ENCODE results near the gene TRIM45.

TRIM45 gene

DNA sequence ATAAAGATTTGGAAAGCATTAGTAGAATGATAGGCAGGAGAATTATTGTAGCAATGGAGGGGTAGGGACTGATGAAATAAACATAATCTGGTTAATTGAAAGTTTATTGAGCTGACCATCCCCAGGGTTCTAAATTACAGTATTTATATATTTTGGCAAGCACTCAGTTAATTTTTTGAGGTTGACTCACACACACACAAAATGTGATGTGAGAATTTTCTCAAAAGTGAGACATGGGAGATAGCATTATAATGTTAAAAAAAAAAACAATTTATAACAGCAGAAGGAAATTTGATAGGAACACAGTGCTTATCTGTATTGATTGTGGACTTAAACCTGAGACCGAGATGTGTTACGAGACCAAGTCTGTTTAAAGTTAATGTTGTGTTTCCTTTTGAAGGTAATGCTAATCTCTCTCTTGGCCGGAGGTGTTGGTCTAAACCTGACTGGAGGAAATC, 24.6 kb downstream of the TRIM45 start:
- TF ChIP-seq EGR1 (IDR thresholded peaks at IDR 0.05), result no peak
- TF ChIP-seq TEAD4 (IDR thresholded peaks at IDR 0.05), result no peak
- TF ChIP-seq FOXM1 (IDR thresholded peaks at IDR 0.05; ENCODE audit: borderline replicate concordance, low read depth), result no peak
- TF ChIP-seq EP300 (IDR thresholded peaks at IDR 0.05; ENCODE audit: borderline replicate concordance), result no peak
- TF ChIP-seq TAF1 (IDR thresholded peaks at IDR 0.05; ENCODE audit: low read depth), result no peak
- TF ChIP-seq YY1 (IDR thresholded peaks at IDR 0.05; ENCODE audit: low read depth), result no peak

DNA sequence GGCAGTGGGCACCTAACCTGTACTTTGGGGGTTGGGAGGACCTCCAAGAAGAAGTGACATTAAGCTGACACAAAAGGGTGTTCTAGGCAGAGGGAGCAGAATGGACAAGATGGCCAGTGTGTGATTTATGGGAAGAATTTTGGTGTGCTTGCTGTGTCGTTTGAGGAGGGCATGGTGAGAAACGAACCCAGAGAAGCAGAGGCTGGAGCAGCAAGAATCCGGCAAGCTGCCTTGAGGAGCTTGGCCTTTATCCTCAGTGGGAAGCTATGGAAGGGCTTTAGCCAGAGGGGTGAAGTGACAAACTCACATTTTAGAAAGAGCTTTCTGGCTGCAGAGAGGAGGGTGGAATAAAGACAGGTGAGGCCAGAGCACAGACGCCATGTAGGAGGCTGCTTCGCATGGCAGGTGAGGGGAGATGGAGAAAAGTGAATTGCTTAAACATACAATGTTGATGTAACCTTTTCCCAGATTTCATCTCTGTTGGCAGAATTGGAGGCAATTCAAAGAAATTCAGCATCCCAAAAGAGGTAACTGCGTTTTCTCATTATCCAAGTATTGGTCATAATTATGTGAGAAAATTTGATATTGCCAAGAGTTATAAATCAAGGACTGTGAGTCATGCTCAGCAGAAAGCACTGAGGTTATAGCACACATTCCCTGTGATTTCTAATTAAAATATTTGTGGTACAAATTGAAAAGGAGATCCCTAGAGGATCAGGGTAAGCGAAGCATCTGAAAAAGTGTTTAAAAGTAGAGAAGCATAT, 26.5 kb downstream of the TRIM45 start:
- no peak for TF ChIP-seq REST (IDR thresholded peaks at IDR 0.05; ENCODE audit: low read depth)
- TF ChIP-seq, protein P1, sequence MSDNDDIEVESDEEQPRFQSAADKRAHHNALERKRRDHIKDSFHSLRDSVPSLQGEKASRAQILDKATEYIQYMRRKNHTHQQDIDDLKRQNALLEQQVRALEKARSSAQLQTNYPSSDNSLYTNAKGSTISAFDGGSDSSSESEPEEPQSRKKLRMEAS (IDR thresholded peaks at IDR 0.05), result no peak
- TF ChIP-seq TEAD4 (IDR thresholded peaks at IDR 0.05), result no peak
- TF ChIP-seq USF1 (IDR thresholded peaks at IDR 0.05), result no peak
- TF ChIP-seq FOXM1 (IDR thresholded peaks at IDR 0.05; ENCODE audit: borderline replicate concordance, low read depth), result no peak
- no peak for TF ChIP-seq TCF12 (IDR thresholded peaks at IDR 0.05; ENCODE audit: low read depth)
- TF ChIP-seq ZBTB7A (IDR thresholded peaks at IDR 0.05; ENCODE audit: low read depth), result no peak
- no peak for TF ChIP-seq CREB1 (IDR thresholded peaks at IDR 0.05; ENCODE audit: low read depth)
- no peak for TF ChIP-seq CEBPB (IDR thresholded peaks at IDR 0.05)
- TF ChIP-seq TAF1 (IDR thresholded peaks at IDR 0.05; ENCODE audit: low read depth), result no peak
- TF ChIP-seq EP300 (IDR thresholded peaks at IDR 0.05; ENCODE audit: borderline replicate concordance), result no peak
- TF ChIP-seq YY1 (IDR thresholded peaks at IDR 0.05; ENCODE audit: low read depth), result no peak
- TF ChIP-seq NFIC (IDR thresholded peaks at IDR 0.05), result no peak
- TF ChIP-seq RAD21 (IDR thresholded peaks at IDR 0.05; ENCODE audit: low read depth), result no peak
- no peak for TF ChIP-seq EGR1 (IDR thresholded peaks at IDR 0.05)

- no peak for TF ChIP-seq EGR1 (IDR thresholded peaks at IDR 0.05)
- TF ChIP-seq NFIC (IDR thresholded peaks at IDR 0.05), result no peak
- TF ChIP-seq CREB1 (IDR thresholded peaks at IDR 0.05; ENCODE audit: low read depth), result no peak
- no peak for TF ChIP-seq EP300 (IDR thresholded peaks at IDR 0.05; ENCODE audit: borderline replicate concordance)
Measured at GRCh38 chr1:117093870-117094621, 27.5 kb downstream of the TRIM45 start.

GRCh38 chr1:117093091-117093534, 28.4 kb downstream of the TRIM45 start:
- TF ChIP-seq TEAD4 (IDR thresholded peaks at IDR 0.05) (no peak), YY1 (IDR thresholded peaks at IDR 0.05; ENCODE audit: low read depth) (no peak), RAD21 (IDR thresholded peaks at IDR 0.05; ENCODE audit: low read depth) (no peak), CREB1 (IDR thresholded peaks at IDR 0.05; ENCODE audit: low read depth) (no peak), FOXM1 (IDR thresholded peaks at IDR 0.05; ENCODE audit: borderline replicate concordance, low read depth) (no peak), CEBPB (IDR thresholded peaks at IDR 0.05) (no peak), NFIC (IDR thresholded peaks at IDR 0.05) (no peak), EGR1 (IDR thresholded peaks at IDR 0.05) (no peak), EP300 (IDR thresholded peaks at IDR 0.05; ENCODE audit: borderline replicate concordance) (no peak), USF1 (IDR thresholded peaks at IDR 0.05) (no peak), REST (IDR thresholded peaks at IDR 0.05; ENCODE audit: low read depth) (no peak), ZBTB7A (IDR thresholded peaks at IDR 0.05; ENCODE audit: low read depth) (no peak), TCF12 (IDR thresholded peaks at IDR 0.05; ENCODE audit: low read depth) (no peak), TAF1 (IDR thresholded peaks at IDR 0.05; ENCODE audit: low read depth) (no peak)
- TF ChIP-seq, protein P1 (IDR thresholded peaks at IDR 0.05), result no peak

GRCh38 chr1:117092594-117092993, 29.0 kb downstream of the TRIM45 start:
- TF ChIP-seq CEBPB (IDR thresholded peaks at IDR 0.05), result no peak
- TF ChIP-seq CREB1 (IDR thresholded peaks at IDR 0.05; ENCODE audit: low read depth), result no peak
